HG02970 (cell line): ENCODE data around the gene DNAJC13.
"Not testable (repeated sequence)": the region's sequence is repeated elsewhere in the genome, so short reads cannot be mapped to it uniquely, and the experiment has no call there.

Experiments
- ATAC-seq: cut with Tn5 transposase; IDR thresholded peaks from one replicate; pipeline ENCODE4 v1.9.1; 2021; ENCODE audit warnings: mild to moderate bottlenecking, moderate library complexity, moderate number of reproducible peaks; ENCODE audit not compliant: unreplicated experiment, low FRiP score

Gene DNAJC13, protein sequence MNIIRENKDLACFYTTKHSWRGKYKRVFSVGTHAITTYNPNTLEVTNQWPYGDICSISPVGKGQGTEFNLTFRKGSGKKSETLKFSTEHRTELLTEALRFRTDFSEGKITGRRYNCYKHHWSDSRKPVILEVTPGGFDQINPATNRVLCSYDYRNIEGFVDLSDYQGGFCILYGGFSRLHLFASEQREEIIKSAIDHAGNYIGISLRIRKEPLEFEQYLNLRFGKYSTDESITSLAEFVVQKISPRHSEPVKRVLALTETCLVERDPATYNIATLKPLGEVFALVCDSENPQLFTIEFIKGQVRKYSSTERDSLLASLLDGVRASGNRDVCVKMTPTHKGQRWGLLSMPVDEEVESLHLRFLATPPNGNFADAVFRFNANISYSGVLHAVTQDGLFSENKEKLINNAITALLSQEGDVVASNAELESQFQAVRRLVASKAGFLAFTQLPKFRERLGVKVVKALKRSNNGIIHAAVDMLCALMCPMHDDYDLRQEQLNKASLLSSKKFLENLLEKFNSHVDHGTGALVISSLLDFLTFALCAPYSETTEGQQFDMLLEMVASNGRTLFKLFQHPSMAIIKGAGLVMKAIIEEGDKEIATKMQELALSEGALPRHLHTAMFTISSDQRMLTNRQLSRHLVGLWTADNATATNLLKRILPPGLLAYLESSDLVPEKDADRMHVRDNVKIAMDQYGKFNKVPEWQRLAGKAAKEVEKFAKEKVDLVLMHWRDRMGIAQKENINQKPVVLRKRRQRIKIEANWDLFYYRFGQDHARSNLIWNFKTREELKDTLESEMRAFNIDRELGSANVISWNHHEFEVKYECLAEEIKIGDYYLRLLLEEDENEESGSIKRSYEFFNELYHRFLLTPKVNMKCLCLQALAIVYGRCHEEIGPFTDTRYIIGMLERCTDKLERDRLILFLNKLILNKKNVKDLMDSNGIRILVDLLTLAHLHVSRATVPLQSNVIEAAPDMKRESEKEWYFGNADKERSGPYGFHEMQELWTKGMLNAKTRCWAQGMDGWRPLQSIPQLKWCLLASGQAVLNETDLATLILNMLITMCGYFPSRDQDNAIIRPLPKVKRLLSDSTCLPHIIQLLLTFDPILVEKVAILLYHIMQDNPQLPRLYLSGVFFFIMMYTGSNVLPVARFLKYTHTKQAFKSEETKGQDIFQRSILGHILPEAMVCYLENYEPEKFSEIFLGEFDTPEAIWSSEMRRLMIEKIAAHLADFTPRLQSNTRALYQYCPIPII (N-terminal part only)

GRCh38 chr3:132416807-132417694, at the start of gene DNAJC13:
TSS of gene DNAJC13 (plus strand) at chr3:132417502. CDS start at chr3:132434551, 17,049 bp downstream.
- peak; percentile 90 for ATAC-seq

- no peak for ATAC-seq
Observed at GRCh38 chr3:132368515-132368914, 48.8 kb upstream of the DNAJC13 start.

DNA sequence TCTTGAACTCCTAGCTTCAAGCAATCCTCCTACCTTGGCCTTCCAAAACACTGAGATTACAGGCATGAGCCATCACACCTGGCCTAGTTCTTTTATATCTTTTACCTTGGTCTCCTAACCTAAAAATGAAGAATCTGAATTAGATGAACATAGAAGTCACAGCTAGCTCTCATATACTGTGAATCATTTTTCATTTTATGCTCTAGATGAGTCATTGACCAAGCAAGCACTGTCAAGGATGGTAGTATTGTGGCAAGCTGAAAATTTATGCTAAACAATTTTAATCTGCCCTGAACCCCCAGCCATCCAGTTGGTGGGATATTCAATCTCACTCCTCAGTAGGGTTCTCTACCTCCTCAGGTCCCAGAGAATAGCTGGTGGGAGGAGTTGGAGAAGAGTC, 48.3 kb upstream of the DNAJC13 start:
- no peak for ATAC-seq

DNA sequence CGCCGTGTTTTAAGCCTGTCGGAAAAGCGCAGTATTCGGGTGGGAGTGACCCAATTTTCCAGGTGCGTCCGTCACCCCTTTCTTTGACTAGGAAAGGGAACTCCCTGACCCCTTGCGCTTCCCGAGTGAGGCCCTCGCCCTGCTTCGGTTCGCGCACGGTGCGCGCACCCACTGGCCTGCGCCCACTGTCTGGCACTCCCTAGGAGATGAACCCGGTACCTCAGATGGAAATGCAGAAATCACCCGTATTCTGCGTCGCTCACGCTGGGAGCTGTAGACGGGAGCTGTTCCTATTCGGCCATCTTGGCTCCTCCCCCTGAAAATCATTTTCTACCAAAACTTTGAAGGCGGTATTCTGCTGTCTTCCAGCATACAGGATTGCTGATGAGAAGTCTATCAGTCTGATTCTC, 40.4 kb upstream of the DNAJC13 start:
- not testable (repeated sequence) for ATAC-seq

DNA sequence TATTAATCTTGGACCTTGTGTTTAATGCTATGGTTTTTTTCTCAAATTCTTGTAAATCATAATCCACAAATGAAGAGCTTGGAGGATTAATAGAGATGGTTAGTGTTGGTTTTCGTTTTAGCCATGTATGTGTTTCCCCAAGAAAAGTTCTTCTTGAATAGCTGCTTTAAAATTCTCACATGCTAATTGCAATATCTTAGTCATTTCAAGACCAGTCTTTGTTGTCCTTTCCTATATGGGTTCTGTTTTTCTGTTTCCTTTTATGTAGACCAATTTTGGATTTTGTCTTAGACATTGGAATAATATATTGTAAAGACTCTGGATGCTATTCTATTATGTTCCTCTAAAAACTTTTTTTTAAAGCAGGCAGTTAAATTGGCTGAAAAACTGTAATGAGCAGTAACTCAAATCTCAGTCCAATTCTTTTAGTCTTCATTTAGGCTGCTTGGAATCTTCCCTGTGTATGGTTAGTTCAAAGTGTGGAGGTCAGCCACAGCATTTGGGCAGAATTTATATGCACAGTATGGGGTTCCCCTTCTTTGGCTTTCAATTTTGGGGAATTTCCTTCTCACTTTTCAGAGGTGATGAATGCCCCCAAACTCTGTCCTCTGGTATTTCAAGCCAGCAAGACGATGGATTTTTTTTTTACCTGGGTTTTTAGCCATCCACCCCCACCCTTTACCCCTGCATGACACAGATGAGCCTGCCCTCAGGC, 39.1 kb upstream of the DNAJC13 start:
- ATAC-seq, result no peak

DNA sequence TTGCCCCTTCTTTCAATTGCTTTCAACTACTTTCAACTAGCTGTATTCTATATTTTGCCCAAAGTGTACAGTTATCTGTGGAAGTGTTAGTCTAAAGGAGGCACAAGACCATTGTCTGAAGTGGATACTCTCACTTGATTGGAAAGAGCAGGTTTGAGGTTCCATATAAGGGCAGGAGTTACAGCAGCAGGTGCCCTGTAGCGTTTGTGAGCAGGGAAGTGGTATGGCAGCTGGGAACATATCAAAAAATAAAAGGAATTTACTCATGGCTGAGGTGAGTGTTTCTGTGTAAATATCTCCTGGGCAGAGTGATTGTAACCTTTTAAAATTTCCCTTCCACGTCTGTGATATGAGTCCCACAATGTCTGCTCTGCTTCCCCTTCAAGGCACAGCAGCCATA, 38.5 kb upstream of the DNAJC13 start:
- no peak for ATAC-seq

DNA sequence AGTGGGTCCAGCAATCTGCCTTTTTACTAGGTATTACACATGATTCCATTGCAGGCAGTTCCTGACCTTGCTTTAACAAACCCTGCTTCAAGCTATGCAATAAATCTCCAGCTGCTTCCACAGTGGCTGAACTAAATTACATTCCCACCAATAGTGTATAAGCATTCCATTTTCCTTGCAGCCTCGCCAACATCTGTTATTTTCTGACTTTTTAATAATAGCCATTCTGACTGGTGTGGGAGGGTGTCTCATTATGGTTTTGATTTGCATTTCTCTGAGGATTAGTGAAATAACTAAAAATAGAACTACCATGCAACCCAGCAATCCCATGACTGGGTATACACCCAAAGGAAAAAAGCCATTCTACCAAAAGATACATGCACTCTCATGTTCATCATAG, 36.4 kb upstream of the DNAJC13 start:
- ATAC-seq, result no peak

- ATAC-seq, result no peak
Observed at GRCh38 chr3:132381348-132381944, 35.9 kb upstream of the DNAJC13 start.

- ATAC-seq, result no peak
Observed at GRCh38 chr3:132382267-132382666, 35.0 kb upstream of the DNAJC13 start.

- no peak for ATAC-seq
Observed at GRCh38 chr3:132382688-132383194, 34.6 kb upstream of the DNAJC13 start.

- no peak for ATAC-seq
Observed at GRCh38 chr3:132386259-132386658, 31.0 kb upstream of the DNAJC13 start.

- ATAC-seq, result not testable (repeated sequence)
Observed at GRCh38 chr3:132392675-132393074, 24.6 kb upstream of the DNAJC13 start.

DNA sequence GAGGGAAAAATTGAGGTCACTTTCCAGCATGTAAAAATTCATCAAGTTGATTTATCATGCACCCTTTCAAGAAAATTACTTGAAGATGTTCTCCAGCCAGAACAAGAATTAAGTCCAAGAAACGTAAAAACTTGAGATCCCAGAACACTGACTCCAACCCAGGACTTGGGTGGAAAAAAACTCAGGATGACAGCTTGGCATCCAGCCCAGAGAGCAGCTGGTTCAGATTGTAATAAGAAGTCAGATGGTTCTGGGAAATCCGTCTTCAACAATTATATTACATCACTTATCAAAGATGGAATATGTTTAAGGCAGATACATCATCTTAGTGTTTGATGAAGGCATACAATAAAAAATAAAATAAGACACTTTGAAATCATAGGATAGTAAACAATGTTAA, 23.0 kb upstream of the DNAJC13 start:
- ATAC-seq, result no peak

DNA sequence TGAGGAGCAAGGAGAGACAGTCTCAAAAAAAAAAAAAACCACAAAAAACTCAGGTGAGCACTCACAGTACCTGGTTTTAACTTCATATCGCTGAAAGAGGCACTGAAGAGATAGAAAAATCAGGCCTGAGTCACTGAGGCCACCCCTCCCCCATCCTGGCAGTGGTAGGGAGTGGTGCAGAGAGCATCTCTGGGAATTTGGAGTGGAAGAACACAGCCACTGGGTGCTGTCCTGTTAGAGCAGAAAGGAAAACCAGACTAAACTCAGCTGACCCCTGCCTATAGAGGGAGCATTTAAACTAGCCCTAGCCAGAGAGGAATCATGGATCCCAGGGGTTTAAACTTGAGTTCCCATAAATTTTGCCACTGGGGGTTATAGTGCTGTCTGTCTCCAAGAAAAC, 22.2 kb upstream of the DNAJC13 start:
- no peak for ATAC-seq

- ATAC-seq, result no peak
Observed at GRCh38 chr3:132396255-132396654, 21.0 kb upstream of the DNAJC13 start.

DNA sequence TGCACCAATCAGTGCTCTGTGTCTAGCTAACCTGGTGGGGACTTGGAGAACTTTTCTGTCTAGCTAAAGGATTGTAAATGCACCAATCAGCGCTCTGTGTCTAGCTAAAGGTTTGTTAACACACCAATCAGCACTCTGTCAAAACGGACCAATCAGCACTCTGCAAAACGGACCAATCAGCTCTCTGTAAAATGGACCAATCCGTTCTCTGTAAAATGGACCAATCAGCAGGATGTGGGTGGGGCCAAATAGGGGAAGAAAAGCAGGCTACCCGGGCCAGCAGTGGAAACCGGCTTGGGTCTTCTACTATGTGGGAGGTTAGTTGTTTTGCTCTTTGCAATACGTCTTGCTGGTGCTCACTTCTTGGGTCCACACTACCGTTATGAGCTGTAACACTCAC, 20.5 kb upstream of the DNAJC13 start:
- ATAC-seq, result not testable (repeated sequence)

DNA sequence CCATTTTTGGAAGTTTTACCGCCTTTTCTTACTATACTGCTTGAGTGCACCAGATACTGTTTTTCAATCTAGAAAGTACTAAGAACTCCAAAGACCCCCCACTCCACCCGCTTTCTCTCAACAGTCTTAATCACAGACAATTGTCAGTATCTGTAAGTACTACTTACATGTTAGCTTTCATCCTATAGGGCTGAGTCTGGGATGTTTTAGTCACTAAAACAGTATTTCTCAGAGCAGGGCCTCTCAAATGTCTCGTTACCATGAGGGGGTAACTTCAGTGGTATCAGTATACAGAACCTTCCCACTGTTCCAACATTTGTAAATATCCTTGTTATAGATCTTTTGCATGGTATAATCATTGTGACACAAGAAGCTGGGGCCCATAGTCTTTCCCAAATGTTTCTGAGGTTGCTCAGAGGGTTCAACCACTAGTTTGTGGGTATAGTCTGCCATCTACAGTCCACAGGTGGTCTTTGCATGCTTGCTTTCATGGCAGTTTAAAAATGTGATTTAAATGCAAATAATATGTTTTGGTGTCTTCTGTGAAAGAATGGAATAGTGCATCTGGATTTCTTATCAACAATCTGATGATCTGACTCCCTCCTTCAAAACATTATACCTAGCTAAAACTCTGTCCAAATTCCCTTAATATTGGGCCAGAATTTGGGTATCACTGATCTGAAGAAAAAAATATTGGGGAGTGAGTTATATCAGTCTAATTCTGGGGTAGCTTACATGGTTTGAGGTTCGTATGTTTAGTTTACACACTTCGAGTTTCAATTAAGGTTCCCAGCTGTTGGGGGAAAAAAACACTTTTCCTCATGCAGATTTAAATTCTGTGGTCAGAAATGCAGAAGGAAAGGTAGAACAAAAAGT, 18.0 kb upstream of the DNAJC13 start:
- no peak for ATAC-seq

GRCh38 chr3:132401255-132401654, 16.0 kb upstream of the DNAJC13 start:
- no peak for ATAC-seq
